HL-60 (cell line): ENCODE results near the gene KRT71.

ENCODE experiments used
- DNase-seq, 2 experiments: peaks; one replicate each; pipeline ENCODE4 v3.0.0-alpha.2; 2010 to 2020; ENCODE audit warnings: low read depth in 1 of 2, low spot score in 1 of 2
- H3K27ac ChIP-seq: fragments of 250-450 bp; sonication (Bioruptor Pico); replicated peaks from 2 replicates; pipeline ENCODE4 v1.5.1; 2020; ENCODE audit warnings: mild to moderate bottlenecking, moderate library complexity
- H3K27me3 ChIP-seq: fragments of 250-450 bp; sonication (Bioruptor Pico); 2 replicates; pipeline ENCODE4 v1.5.1; 2021; ENCODE audit warnings: mild to moderate bottlenecking, moderate library complexity; ENCODE audit not compliant: insufficient read depth, poor library complexity, severe bottlenecking
- H3K4me3 ChIP-seq: replicated peaks from 2 replicates; pipeline ENCODE4 v1.5.1; 2011; ENCODE audit warnings: mild to moderate bottlenecking, control low read depth, low read length; ENCODE audit not compliant: insufficient read depth
- CTCF ChIP-seq: IDR thresholded peaks from one replicate; pipeline ENCODE4 v1.5.1; 2011; ENCODE audit warnings: low read length, control low read depth, inconsistent platforms; ENCODE audit not compliant: insufficient read depth
- GABPA ChIP-seq: IDR thresholded peaks from 2 replicates; pipeline ENCODE4 v1.6.1; 2012; ENCODE audit warnings: low read depth
- POLR2AphosphoS5 ChIP-seq: IDR thresholded peaks from 2 replicates; pipeline ENCODE4 v1.6.1; 2012; ENCODE audit warnings: low read depth
- REST ChIP-seq: IDR thresholded peaks from 2 replicates; pipeline ENCODE4 v1.6.1; 2012; ENCODE audit warnings: low read depth; ENCODE audit not compliant: insufficient replicate concordance
- SPI1 ChIP-seq: IDR thresholded peaks from 2 replicates; pipeline ENCODE4 v1.6.1; 2012; ENCODE audit warnings: low read depth, mild to moderate bottlenecking, borderline replicate concordance

Gene KRT71

GRCh38 chr12:52496590-52497071 is 56.3 kb downstream of the KRT71 start:
- TF ChIP-seq GABPA, result no peak
- TF ChIP-seq CTCF, result no peak
- TF ChIP-seq SPI1, result no peak
- no peak for TF ChIP-seq REST
- no peak for TF ChIP-seq POLR2AphosphoS5
- Histone ChIP-seq H3K27me3 (peaks cover 3% of the 10 kb centered on the region), H3K4me3 (no peak overlapping the region), H3K27ac (no peak overlapping the region)
- no peak for DNase-seq

- no peak for DNase-seq
- Histone ChIP-seq H3K27ac (no peak overlapping the region), H3K4me3 (no peak overlapping the region), H3K27me3 (peaks cover 3% of the 10 kb centered on the region)
- no peak for TF ChIP-seq GABPA
- no peak for TF ChIP-seq SPI1
- TF ChIP-seq POLR2AphosphoS5, result no peak
- no peak for TF ChIP-seq REST
- TF ChIP-seq CTCF, result no peak
Measured at GRCh38 chr12:52496054-52496453, 56.9 kb downstream of the KRT71 start.

GRCh38 chr12:52495389-52495788 is 57.6 kb downstream of the KRT71 start:
- H3K4me3 ChIP-seq, result no peak overlapping the region
- DNase-seq, result no peak
- no peak overlapping the region for H3K27ac ChIP-seq
- TF ChIP-seq CTCF (no peak), GABPA (no peak), REST (no peak), POLR2AphosphoS5 (no peak), SPI1 (no peak)
- H3K27me3 ChIP-seq, result peaks cover 3% of the 10 kb centered on the region
